SK-N-SH (cell line): ENCODE results near the gene PLOD2. TPM values are rescaled to one million over a fixed set of nuclear protein-coding genes. Genes with fewer than 3 reads are reported as not detected.

Source experiments
- polyA plus RNA-seq, 3 experiments: library from polyadenylated mRNA; depleted of rRNA; stranded (reverse); fragments of >200 nt; gene quantifications; 2 replicates each; pipeline ENCODE4 v1.2.3, GENCODE V29; 2012

PLOD2 gene
- polyA plus RNA-seq, 1 of the 3 experiments (the other 2 are of a cell fraction), result 0.58 TPM

Other genes with a start within 250 kb of the PLOD2 start
- 0.05 and 0.11 TPM in 2 replicates for gene PLSCR4, start 89.9 kb upstream of the PLOD2 start, polyA plus RNA-seq (2012; rRNA removed)